ENCODE data around the gene SDE2. TPM values are rescaled to one million over a fixed set of nuclear protein-coding genes. Genes with fewer than 3 reads are reported as not detected.

SDE2 gene
- total RNA-seq, 1 experiment from 2014 or later, result 18.3 TPM

DNA sequence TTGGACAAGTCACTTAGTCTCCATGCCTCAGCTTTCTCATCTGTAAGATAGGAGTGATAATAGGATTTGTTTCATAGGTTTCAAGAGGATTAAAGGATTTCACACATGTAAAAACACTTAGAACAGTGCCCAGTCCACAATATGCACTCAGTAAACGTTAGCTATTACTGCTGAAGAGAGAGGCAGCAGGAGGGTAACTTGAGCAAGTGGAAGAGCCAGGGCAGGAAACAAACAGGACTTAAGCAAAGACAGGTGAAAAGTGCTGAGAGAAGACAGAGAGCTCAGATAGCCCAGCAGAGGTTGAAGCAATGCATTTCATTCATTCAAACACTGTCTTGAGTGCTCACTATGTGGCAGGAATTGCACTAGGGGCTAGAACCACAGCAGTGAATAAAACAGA lies 42.3 kb upstream of the SDE2 start:
- ChIA-PET POLR2A (no interaction called here), CTCF (no interaction called here)
- Histone ChIP-seq H3K4me1 (ENCODE audit: control insufficient read depth, insufficient read depth, low read length) (no peaks in the 10 kb centered on the region), H3K4me3 (ENCODE audit: low read depth in 2 of 2, low read length in 2 of 2) (no peak overlapping the region), H3K36me3 (ENCODE audit: control insufficient read depth, insufficient read depth, low read length) (no peaks in the 10 kb centered on the region), H3K27ac (ENCODE audit: low read length) (no peak overlapping the region), H3K9me3 (ENCODE audit: control insufficient read depth, insufficient read depth, low read depth, low read length) (no peaks in the 10 kb centered on the region), H3K27me3 (ENCODE audit: control insufficient read depth, insufficient read depth, low read length) (no peaks in the 10 kb centered on the region)
- BruUV-seq (replicated peaks), result no TSS peak
- TF ChIP-seq POLR2AphosphoS5 (IDR thresholded peaks at IDR 0.05; ENCODE audit: low read depth, low read length) (no peak), SIN3A (IDR thresholded peaks at IDR 0.05; ENCODE audit: borderline replicate concordance, insufficient read depth, low read depth, low read length) (no peak), TCF7L2 (IDR thresholded peaks at IDR 0.05; ENCODE audit: low read depth, low read length) (no peak)
- TF ChIP-seq, protein P1, sequence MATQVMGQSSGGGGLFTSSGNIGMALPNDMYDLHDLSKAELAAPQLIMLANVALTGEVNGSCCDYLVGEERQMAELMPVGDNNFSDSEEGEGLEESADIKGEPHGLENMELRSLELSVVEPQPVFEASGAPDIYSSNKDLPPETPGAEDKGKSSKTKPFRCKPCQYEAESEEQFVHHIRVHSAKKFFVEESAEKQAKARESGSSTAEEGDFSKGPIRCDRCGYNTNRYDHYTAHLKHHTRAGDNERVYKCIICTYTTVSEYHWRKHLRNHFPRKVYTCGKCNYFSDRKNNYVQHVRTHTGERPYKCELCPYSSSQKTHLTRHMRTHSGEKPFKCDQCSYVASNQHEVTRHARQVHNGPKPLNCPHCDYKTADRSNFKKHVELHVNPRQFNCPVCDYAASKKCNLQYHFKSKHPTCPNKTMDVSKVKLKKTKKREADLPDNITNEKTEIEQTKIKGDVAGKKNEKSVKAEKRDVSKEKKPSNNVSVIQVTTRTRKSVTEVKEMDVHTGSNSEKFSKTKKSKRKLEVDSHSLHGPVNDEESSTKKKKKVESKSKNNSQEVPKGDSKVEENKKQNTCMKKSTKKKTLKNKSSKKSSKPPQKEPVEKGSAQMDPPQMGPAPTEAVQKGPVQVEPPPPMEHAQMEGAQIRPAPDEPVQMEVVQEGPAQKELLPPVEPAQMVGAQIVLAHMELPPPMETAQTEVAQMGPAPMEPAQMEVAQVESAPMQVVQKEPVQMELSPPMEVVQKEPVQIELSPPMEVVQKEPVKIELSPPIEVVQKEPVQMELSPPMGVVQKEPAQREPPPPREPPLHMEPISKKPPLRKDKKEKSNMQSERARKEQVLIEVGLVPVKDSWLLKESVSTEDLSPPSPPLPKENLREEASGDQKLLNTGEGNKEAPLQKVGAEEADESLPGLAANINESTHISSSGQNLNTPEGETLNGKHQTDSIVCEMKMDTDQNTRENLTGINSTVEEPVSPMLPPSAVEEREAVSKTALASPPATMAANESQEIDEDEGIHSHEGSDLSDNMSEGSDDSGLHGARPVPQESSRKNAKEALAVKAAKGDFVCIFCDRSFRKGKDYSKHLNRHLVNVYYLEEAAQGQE (IDR thresholded peaks at IDR 0.05; ENCODE audit: insufficient read depth in 1 of 2, low read depth in 2 of 2, low read length in 1 of 2), result no peak
- TF ChIP-seq, protein P2, sequence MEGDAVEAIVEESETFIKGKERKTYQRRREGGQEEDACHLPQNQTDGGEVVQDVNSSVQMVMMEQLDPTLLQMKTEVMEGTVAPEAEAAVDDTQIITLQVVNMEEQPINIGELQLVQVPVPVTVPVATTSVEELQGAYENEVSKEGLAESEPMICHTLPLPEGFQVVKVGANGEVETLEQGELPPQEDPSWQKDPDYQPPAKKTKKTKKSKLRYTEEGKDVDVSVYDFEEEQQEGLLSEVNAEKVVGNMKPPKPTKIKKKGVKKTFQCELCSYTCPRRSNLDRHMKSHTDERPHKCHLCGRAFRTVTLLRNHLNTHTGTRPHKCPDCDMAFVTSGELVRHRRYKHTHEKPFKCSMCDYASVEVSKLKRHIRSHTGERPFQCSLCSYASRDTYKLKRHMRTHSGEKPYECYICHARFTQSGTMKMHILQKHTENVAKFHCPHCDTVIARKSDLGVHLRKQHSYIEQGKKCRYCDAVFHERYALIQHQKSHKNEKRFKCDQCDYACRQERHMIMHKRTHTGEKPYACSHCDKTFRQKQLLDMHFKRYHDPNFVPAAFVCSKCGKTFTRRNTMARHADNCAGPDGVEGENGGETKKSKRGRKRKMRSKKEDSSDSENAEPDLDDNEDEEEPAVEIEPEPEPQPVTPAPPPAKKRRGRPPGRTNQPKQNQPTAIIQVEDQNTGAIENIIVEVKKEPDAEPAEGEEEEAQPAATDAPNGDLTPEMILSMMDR (IDR thresholded peaks at IDR 0.05), result no peak
- ATAC-seq (no peak), DNase-seq (ENCODE audit: low read depth, low spot score) (no peak)
- in situ Hi-C loops (cut with HindIII; ENCODE audit: low pct_unique_long_range_greater_than_20kb, low sequenced_read_pairs) (no loop called here), intact Hi-C loops (cut with micrococcal nuclease; ENCODE audit: unreplicated experiment) (no loop called here)

DNA sequence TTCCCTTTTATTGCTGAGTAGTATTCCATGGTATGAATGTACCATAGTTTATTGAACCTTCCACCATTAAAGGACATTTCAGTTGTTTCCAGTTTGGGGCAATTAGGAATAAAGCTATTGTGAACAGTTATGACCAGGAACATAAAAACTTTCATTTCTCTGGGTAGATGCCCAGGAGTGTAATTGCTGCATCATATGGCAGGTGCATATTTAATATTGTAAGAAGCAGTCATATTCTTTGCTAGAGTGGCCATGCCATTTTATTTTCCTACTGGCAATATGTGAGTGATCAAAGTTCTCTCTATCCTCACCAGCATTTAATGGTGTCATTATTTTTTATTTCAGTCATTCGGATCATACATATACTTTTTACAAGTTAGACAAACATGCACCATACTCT lies 39.5 kb upstream of the SDE2 start:
- Histone ChIP-seq H3K4me3 (ENCODE audit: low read depth in 2 of 2, low read length in 2 of 2) (no peak overlapping the region), H3K27ac (ENCODE audit: low read length) (no peak overlapping the region), H3K27me3 (ENCODE audit: control insufficient read depth, insufficient read depth, low read length) (no peaks in the 10 kb centered on the region), H3K9me3 (ENCODE audit: control insufficient read depth, insufficient read depth, low read depth, low read length) (no peaks in the 10 kb centered on the region), H3K4me1 (ENCODE audit: control insufficient read depth, insufficient read depth, low read length) (no peaks in the 10 kb centered on the region), H3K36me3 (ENCODE audit: control insufficient read depth, insufficient read depth, low read length) (no peaks in the 10 kb centered on the region)
- BruUV-seq (replicated peaks), result no TSS peak
- DNase-seq (ENCODE audit: low read depth, low spot score), result no peak
- no peak for TF ChIP-seq SIN3A (IDR thresholded peaks at IDR 0.05; ENCODE audit: borderline replicate concordance, insufficient read depth, low read depth, low read length)
- TF ChIP-seq TCF7L2 (IDR thresholded peaks at IDR 0.05; ENCODE audit: low read depth, low read length), result no peak
- TF ChIP-seq, protein P2 (IDR thresholded peaks at IDR 0.05), result no peak
- TF ChIP-seq POLR2AphosphoS5 (IDR thresholded peaks at IDR 0.05; ENCODE audit: low read depth, low read length), result no peak
- TF ChIP-seq, protein P1 (IDR thresholded peaks at IDR 0.05; ENCODE audit: insufficient read depth in 1 of 2, low read depth in 2 of 2, low read length in 1 of 2), result no peak
- POLR2A ChIA-PET, result no interaction called here
- ATAC-seq, result no peak
- intact Hi-C loops (cut with micrococcal nuclease; ENCODE audit: unreplicated experiment), result no loop called here
- in situ Hi-C loops (cut with HindIII; ENCODE audit: low pct_unique_long_range_greater_than_20kb, low sequenced_read_pairs), result no loop called here
- CTCF ChIA-PET, result no interaction called here
